HepG2 (cell line): ENCODE measurements around the gene MINDY2. TPM values are rescaled to one million over a fixed set of nuclear protein-coding genes. Genes with fewer than 3 reads are reported as not detected.

Source experiments
- CBX5 ChIP-seq: sonication (generic); formaldehyde crosslinking; IDR thresholded peaks from 2 replicates; pipeline ENCODE4 v1.4.0; 2020; ENCODE audit warnings: missing genetic modification reagents, borderline replicate concordance
- DNMT1 ChIP-seq: sonication (generic); formaldehyde crosslinking; IDR thresholded peaks from 2 replicates; pipeline ENCODE4 v1.5.1; 2020; ENCODE audit warnings: mild to moderate bottlenecking, missing genetic modification reagents
- EED ChIP-seq: sonication (generic); formaldehyde crosslinking; IDR thresholded peaks from 2 replicates; pipeline ENCODE4 v1.5.0; 2020; ENCODE audit warnings: mild to moderate bottlenecking, missing genetic modification reagents
- GATAD2A ChIP-seq: IDR thresholded peaks from 2 replicates; pipeline ENCODE4 v1.6.1; 2016
- IRX3 ChIP-seq: sonication (generic); formaldehyde crosslinking; IDR thresholded peaks from 2 replicates; pipeline ENCODE4 v1.8.1; 2023; ENCODE audit warnings: mild to moderate bottlenecking, low read depth, missing genetic modification reagents, borderline replicate concordance
- PBX3 ChIP-seq: sonication (generic); formaldehyde crosslinking; IDR thresholded peaks from 2 replicates; pipeline ENCODE4 v1.8.1; 2023; ENCODE audit warnings: missing genetic modification reagents, inconsistent platforms, borderline replicate concordance
- POGK ChIP-seq: sonication (generic); formaldehyde crosslinking; conservative IDR thresholded peaks from 2 replicates; pipeline ENCODE4 v1.8.0; 2022; ENCODE audit warnings: mild to moderate bottlenecking, moderate library complexity, missing genetic modification reagents
- TBX2 ChIP-seq: sonication (generic); formaldehyde crosslinking; IDR thresholded peaks from 2 replicates; pipeline ENCODE4 v1.5.0; 2020; ENCODE audit warnings: missing genetic modification reagents, mild to moderate bottlenecking, borderline replicate concordance
- XBP1 ChIP-seq: sonication (generic); formaldehyde crosslinking; IDR thresholded peaks from 2 replicates; pipeline ENCODE4 v1.5.0; 2020; ENCODE audit warnings: missing genetic modification reagents
- XRCC5 ChIP-seq: fragments of 200-400 bp; formaldehyde crosslinking; optimal IDR thresholded peaks from 2 replicates; pipeline ENCODE3; 2017; ENCODE audit warnings: mild to moderate bottlenecking, low read length
- ZNF264 ChIP-seq: sonication (generic); formaldehyde crosslinking; IDR thresholded peaks from 2 replicates; pipeline ENCODE4 v1.4.0; 2020; ENCODE audit warnings: missing genetic modification reagents
- ZNF703 ChIP-seq: sonication (generic); formaldehyde crosslinking; IDR thresholded peaks from 2 replicates; pipeline ENCODE4 v1.5.1; 2020; ENCODE audit warnings: missing genetic modification reagents, mild to moderate bottlenecking, moderate library complexity, borderline replicate concordance
- ZNF850 ChIP-seq: sonication (generic); formaldehyde crosslinking; conservative IDR thresholded peaks from 2 replicates; pipeline ENCODE4 v1.9.0; 2021; ENCODE audit warnings: mild to moderate bottlenecking, missing genetic modification reagents
- polyA plus RNA-seq, 8 experiments: library from polyadenylated mRNA; depleted of rRNA in 3 of 8; stranded (reverse) in 7 of 8; unstranded in 1 of 8; fragments of >200 nt; fragmentation: Illumina TruSeq in 4 of 8; extraction: Trizol in 4 of 8; gene quantifications; 2 replicates each; pipeline versions ENCODE4 v1.2.1 to v1.2.3, GENCODE V29; 2011 to 2016; ENCODE audit warnings: low read depth in 4 of 8, missing spikeins in 1 of 8, mixed read lengths in 1 of 8; ENCODE audit not compliant: insufficient read depth in 1 of 8
- total RNA-seq, 5 experiments: library from RNA; depleted of rRNA; stranded (reverse); fragments of >200 nt; fragmentation: Illumina TruSeq; extraction: Trizol; gene quantifications; 2 replicates each; pipeline ENCODE4 v1.2.3, GENCODE V29; 2016; ENCODE audit warnings: low read depth in 1 of 5
- TF ChIP-seq, protein P1 (sequence below): sonication (generic); formaldehyde crosslinking; IDR thresholded peaks from 2 replicates; pipeline ENCODE4 v1.4.0; 2020; ENCODE audit warnings: missing genetic modification reagents, borderline replicate concordance
- TF ChIP-seq, protein P2 (sequence below): sonication (generic); IDR thresholded peaks from 2 replicates; pipeline ENCODE4 v1.6.1; 2016; ENCODE audit warnings: low read depth, borderline replicate concordance
- TF ChIP-seq, protein P3 (sequence below): sonication (generic); formaldehyde crosslinking; IDR thresholded peaks from 2 replicates; pipeline ENCODE4 v1.8.0; 2022; ENCODE audit warnings: mild to moderate bottlenecking, missing genetic modification reagents; ENCODE audit not compliant: insufficient replicate concordance
- TF ChIP-seq, protein P4 (sequence below): fragments of 450-650 bp; IDR thresholded peaks from 2 replicates; pipeline ENCODE4 v1.6.1; 2017

MINDY2 gene
- total and polyA plus RNA-seq, 2 of the 13 experiments (the other 11 are each of a cell fraction or from before 2014, with no cell fraction given): 7.2 to 12.6 TPM

- TF ChIP-seq, protein P1, sequence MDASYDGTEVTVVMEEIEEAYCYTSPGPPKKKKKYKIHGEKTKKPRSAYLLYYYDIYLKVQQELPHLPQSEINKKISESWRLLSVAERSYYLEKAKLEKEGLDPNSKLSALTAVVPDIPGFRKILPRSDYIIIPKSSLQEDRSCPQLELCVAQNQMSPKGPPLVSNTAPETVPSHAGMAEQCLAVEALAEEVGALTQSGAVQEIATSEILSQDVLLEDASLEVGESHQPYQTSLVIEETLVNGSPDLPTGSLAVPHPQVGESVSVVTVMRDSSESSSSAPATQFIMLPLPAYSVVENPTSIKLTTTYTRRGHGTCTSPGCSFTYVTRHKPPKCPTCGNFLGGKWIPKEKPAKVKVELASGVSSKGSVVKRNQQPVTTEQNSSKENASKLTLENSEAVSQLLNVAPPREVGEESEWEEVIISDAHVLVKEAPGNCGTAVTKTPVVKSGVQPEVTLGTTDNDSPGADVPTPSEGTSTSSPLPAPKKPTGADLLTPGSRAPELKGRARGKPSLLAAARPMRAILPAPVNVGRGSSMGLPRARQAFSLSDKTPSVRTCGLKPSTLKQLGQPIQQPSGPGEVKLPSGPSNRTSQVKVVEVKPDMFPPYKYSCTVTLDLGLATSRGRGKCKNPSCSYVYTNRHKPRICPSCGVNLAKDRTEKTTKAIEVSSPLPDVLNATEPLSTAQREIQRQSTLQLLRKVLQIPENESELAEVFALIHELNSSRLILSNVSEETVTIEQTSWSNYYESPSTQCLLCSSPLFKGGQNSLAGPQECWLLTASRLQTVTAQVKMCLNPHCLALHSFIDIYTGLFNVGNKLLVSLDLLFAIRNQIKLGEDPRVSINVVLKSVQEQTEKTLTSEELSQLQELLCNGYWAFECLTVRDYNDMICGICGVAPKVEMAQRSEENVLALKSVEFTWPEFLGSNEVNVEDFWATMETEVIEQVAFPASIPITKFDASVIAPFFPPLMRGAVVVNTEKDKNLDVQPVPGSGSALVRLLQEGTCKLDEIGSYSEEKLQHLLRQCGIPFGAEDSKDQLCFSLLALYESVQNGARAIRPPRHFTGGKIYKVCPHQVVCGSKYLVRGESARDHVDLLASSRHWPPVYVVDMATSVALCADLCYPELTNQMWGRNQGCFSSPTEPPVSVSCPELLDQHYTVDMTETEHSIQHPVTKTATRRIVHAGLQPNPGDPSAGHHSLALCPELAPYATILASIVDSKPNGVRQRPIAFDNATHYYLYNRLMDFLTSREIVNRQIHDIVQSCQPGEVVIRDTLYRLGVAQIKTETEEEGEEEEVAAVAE (CRISPR knock-in tag): 0 out of 2 replicates have a peak, but pooled peaks have one; percentile 35
- peak; percentile 93 for TF ChIP-seq EED
- no peak for TF ChIP-seq XBP1 (CRISPR knock-in tag)
- peak; percentile 55; the same call in 1 of the 2 replicates for TF ChIP-seq CBX5 (CRISPR knock-in tag)
- TF ChIP-seq ZNF703 (CRISPR knock-in tag): peak; percentile 96
- TF ChIP-seq, protein P2, sequence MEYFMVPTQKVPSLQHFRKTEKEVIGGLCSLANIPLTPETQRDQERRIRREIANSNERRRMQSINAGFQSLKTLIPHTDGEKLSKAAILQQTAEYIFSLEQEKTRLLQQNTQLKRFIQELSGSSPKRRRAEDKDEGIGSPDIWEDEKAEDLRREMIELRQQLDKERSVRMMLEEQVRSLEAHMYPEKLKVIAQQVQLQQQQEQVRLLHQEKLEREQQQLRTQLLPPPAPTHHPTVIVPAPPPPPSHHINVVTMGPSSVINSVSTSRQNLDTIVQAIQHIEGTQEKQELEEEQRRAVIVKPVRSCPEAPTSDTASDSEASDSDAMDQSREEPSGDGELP: peak; percentile 31; the same call in 1 of the 2 replicates
- TF ChIP-seq DNMT1 (CRISPR knock-in tag): peak; percentile 70; the same call in 1 of the 2 replicates
- peak; percentile 88 for TF ChIP-seq GATAD2A (CRISPR knock-in tag)
- TF ChIP-seq, protein P3, sequence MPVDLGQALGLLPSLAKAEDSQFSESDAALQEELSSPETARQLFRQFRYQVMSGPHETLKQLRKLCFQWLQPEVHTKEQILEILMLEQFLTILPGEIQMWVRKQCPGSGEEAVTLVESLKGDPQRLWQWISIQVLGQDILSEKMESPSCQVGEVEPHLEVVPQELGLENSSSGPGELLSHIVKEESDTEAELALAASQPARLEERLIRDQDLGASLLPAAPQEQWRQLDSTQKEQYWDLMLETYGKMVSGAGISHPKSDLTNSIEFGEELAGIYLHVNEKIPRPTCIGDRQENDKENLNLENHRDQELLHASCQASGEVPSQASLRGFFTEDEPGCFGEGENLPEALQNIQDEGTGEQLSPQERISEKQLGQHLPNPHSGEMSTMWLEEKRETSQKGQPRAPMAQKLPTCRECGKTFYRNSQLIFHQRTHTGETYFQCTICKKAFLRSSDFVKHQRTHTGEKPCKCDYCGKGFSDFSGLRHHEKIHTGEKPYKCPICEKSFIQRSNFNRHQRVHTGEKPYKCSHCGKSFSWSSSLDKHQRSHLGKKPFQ (CRISPR knock-in tag): peak; percentile 83
- TF ChIP-seq TBX2 (CRISPR knock-in tag): peak; percentile 91
- peak; percentile 44; the same call in 1 of the 2 replicates for TF ChIP-seq POGK
- TF ChIP-seq ZNF850 (CRISPR knock-in tag): no peak
- TF ChIP-seq, protein P4, sequence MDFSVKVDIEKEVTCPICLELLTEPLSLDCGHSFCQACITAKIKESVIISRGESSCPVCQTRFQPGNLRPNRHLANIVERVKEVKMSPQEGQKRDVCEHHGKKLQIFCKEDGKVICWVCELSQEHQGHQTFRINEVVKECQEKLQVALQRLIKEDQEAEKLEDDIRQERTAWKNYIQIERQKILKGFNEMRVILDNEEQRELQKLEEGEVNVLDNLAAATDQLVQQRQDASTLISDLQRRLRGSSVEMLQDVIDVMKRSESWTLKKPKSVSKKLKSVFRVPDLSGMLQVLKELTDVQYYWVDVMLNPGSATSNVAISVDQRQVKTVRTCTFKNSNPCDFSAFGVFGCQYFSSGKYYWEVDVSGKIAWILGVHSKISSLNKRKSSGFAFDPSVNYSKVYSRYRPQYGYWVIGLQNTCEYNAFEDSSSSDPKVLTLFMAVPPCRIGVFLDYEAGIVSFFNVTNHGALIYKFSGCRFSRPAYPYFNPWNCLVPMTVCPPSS: no peak
- TF ChIP-seq XRCC5: peak; percentile 84
- TF ChIP-seq PBX3 (CRISPR knock-in tag): no peak
- TF ChIP-seq IRX3 (CRISPR knock-in tag): peak; percentile 56
- peak; percentile 85 for TF ChIP-seq ZNF264 (CRISPR knock-in tag)
Measured at GRCh38 chr15:58864602-58865424, 93.7 kb downstream of the MINDY2 start (continued).
